ENCODE data around the gene TCF25.

The TCF25 gene

DNA sequence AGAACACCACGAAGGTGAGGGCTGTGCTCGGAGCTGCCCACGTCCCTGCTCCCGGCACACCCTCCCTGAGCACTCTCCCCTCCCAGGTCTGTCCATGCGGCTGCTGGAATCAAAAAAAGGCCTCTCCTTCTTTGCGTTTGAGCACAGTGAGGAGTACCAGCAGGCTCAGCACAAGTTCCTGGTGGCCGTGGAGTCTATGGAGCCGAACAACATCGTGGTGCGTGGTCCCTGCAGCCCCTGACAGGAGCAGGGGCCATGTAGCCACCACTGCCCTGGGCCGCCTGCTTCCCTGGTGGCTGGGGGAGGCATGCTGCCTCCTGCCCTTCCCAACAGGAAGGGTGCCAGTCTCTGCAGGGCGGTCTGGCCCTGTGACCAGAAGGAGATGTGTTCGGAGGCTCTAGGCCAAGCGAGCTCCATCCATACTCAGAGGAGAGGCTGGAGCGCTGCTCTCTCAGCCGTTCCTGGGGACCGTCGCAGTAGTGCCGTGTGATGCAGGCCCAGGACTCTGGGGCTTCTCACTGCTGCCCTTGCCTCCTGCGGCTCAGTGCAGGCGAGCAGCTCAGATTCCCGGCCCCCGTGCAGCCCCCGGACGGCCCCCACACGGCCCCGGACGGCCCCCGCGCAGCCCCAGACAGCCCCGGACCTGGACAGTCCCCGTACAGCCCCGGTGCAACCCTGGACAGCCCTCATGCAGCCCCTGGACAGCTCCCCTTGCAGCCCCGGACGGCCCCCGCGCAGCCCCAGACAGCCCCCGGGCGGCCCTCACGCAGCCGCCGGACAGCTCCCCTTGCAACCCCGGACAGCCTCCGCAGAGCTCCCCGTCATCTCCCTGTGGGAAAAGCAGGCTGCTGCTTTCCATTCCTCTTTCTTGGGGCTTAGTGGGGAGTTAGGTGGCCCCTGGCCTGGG is 20.5 kb downstream of the TCF25 start:
- Histone ChIP-seq H3K36me3 (ENCODE audit: control insufficient read depth in 5 of 5, insufficient read depth in 5 of 5, low read length in 5 of 5) (peaks cover 0 to 97% (median 83%) of the 10 kb centered on the region in 5 donors), H3K4me1 (ENCODE audit: control insufficient read depth in 5 of 5, insufficient read depth in 5 of 5, low read length in 5 of 5) (no peaks in the 10 kb centered on the region), H3K9ac (ENCODE audit: low read length in 5 of 5) (no peak overlapping the region), H3K4me3 (ENCODE audit: low read depth in 1 of 5, low read length in 5 of 5) (no peak overlapping the region), H3K27ac (ENCODE audit: low read depth, low read length) (no peak overlapping the region), H3K9me3 (ENCODE audit: control insufficient read depth in 5 of 5, low read length in 5 of 5) (no peaks in the 10 kb centered on the region), H3K27me3 (ENCODE audit: control insufficient read depth in 5 of 5, insufficient read depth in 4 of 5, low read length in 5 of 5) (no peaks in the 10 kb centered on the region)

DNA sequence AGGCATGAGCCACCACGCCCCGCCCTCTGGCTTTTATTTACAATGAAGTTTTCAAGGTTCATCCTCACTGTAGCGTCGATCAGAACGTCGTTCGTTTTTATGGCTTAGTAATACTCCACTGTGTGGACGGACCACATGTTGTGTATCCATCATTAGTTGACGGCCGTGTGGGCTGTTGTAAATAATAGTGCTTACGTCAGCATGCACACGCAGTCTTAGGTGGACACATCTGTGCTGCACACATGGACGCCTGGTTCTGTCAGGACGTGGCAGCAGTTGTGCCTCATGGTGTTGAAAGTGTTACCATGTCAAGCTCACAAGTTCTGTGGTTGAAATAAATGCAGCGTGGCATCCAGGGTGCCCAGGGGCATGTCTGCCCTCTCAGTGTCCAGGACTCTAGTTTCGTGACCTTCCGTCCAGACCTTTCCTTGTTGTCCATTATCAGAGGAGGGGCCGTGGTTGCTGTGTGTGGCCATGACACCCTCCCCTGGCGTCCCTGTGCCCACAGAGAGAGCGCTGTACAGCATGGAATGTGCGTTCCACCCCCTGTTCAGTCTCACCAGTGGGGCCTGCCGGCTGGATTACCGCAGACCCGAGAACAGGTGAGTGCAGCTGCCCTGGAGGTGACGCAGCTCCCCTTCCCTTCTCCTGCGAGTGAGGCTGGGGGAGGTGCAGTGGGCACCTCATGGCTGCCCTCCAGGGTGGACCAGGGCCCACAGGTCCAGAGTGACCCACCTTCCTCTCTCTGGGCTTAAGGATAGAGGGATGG is 22.3 kb downstream of the TCF25 start:
- no peak overlapping the region for H3K4me3 ChIP-seq (ENCODE audit: low read depth in 1 of 5, low read length in 5 of 5)
- H3K9me3 ChIP-seq (ENCODE audit: control insufficient read depth in 5 of 5, low read length in 5 of 5): no peaks in the 10 kb centered on the region
- H3K4me1 ChIP-seq (ENCODE audit: control insufficient read depth in 5 of 5, insufficient read depth in 5 of 5, low read length in 5 of 5): no peaks in the 10 kb centered on the region
- H3K27me3 ChIP-seq (ENCODE audit: control insufficient read depth in 5 of 5, insufficient read depth in 4 of 5, low read length in 5 of 5): no peaks in the 10 kb centered on the region
- peaks cover 0 to 99% (median 89%) of the 10 kb centered on the region in 5 donors for H3K36me3 ChIP-seq (ENCODE audit: control insufficient read depth in 5 of 5, insufficient read depth in 5 of 5, low read length in 5 of 5)
- no peak overlapping the region for H3K27ac ChIP-seq (ENCODE audit: low read depth, low read length)
- H3K9ac ChIP-seq (ENCODE audit: low read length in 5 of 5): no peak overlapping the region

DNA sequence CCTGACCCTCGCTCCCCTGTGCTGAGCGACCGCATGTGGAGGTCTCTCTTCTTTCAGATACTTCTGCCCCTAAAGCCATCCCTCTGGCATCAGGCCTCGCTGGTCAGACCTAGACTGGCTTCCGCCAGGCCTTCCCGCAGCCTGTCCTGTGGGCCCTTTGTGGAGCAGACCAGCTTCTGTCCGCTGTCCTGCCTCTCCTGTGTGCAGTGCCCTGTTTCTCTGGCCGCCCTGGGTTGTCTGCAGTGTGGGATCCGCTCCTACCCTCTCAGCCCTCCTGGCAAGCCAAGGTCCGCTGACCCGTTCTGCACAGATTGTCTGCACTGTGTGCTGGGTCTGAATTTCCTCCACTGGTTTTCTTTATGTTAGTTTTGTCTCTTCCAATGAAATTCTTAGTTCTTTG is 23.8 kb downstream of the TCF25 start:
- no peak overlapping the region for H3K9ac ChIP-seq (ENCODE audit: low read length in 5 of 5)
- H3K27me3 ChIP-seq (ENCODE audit: control insufficient read depth in 5 of 5, insufficient read depth in 4 of 5, low read length in 5 of 5): no peaks in the 10 kb centered on the region
- peaks cover 0 to 90% (median 79%) of the 10 kb centered on the region in 5 donors for H3K36me3 ChIP-seq (ENCODE audit: control insufficient read depth in 5 of 5, insufficient read depth in 5 of 5, low read length in 5 of 5)

DNA sequence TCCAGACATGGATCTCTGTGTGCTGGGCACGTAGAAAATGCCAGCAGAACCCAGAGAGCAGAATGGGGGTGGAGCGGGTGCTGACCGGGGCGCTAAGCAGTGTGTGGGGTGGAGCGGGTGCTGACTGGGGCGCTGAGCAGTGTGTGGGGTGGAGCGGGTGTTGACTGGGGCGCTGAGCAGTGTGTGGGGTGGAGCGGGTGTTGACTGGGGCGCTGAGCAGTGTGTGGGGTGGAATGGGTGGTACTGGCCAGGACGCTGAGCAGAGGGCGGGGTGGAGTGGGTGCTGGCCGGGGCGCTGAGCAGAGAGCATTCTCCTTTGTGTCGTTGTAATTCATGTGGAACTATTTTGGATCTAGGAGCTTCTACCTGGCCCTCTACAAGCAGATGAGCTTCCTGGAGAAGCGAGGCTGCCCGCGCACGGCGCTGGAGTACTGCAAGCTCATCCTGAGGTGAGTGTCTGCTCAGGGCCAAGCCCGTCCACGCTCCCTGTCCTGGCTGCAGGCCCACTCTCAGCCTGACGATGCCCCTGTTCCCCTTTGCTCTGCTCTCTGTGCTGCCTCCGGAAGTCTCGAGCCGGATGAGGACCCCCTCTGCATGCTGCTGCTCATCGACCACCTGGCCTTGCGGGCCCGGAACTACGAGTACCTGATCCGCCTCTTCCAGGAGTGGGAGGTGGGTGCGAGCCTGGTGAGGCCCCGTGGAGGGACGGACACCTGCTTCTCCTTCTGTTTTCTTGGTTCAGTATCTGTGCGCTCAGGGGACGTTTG is 25.0 kb downstream of the TCF25 start:
- Histone ChIP-seq H3K4me3 (ENCODE audit: low read depth in 1 of 5, low read length in 5 of 5) (no peak overlapping the region), H3K27me3 (ENCODE audit: control insufficient read depth in 5 of 5, insufficient read depth in 4 of 5, low read length in 5 of 5) (no peaks in the 10 kb centered on the region), H3K36me3 (ENCODE audit: control insufficient read depth in 5 of 5, insufficient read depth in 5 of 5, low read length in 5 of 5) (peaks cover 0 to 87% (median 75%) of the 10 kb centered on the region in 5 donors), H3K4me1 (ENCODE audit: control insufficient read depth in 5 of 5, insufficient read depth in 5 of 5, low read length in 5 of 5) (no peaks in the 10 kb centered on the region), H3K27ac (ENCODE audit: low read depth, low read length) (no peak overlapping the region), H3K9me3 (ENCODE audit: control insufficient read depth in 5 of 5, low read length in 5 of 5) (no peaks in the 10 kb centered on the region), H3K9ac (ENCODE audit: low read length in 5 of 5) (no peak overlapping the region)

More for the DNA sequence above, 23.8 kb downstream of the TCF25 start:
- H3K9me3 ChIP-seq (ENCODE audit: control insufficient read depth in 5 of 5, low read length in 5 of 5): no peaks in the 10 kb centered on the region
- no peak overlapping the region for H3K27ac ChIP-seq (ENCODE audit: low read depth, low read length)
- H3K4me3 ChIP-seq (ENCODE audit: low read depth in 1 of 5, low read length in 5 of 5): no peak overlapping the region
- no peaks in the 10 kb centered on the region for H3K4me1 ChIP-seq (ENCODE audit: control insufficient read depth in 5 of 5, insufficient read depth in 5 of 5, low read length in 5 of 5)

DNA sequence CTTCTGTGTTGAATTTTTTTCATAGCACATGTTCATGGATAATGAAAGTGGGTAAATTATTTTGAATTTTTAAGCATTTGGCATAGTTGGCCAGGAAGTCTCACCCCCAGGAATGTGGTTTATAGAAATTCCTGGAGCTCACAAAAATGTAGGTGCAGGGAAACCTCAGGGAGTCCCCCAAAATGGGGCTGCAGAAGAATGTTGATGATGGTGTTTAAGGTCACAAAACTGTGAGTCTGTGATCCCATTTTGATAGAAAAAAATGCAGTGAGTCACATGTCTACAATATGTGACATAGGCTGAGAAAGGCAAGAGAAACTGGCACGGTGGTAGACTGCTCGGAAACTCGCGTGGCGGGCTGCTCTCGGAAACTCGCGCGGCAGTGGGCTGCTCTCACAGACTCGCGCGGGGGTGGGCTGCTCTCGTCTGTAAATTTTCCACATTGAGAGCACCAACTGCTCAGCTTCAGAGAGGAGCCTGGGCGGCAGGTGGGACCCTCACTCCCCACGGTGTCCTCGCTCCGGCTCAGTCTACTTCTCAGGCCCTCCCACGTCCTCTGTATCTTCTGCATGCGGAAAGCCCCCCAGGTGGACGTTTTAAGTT is 26.6 kb downstream of the TCF25 start:
- H3K27ac ChIP-seq (ENCODE audit: low read depth, low read length): no peak overlapping the region
- no peaks in the 10 kb centered on the region for H3K27me3 ChIP-seq (ENCODE audit: control insufficient read depth in 5 of 5, insufficient read depth in 4 of 5, low read length in 5 of 5)
- no peak overlapping the region for H3K4me3 ChIP-seq (ENCODE audit: low read depth in 1 of 5, low read length in 5 of 5)
- no peaks in the 10 kb centered on the region for H3K4me1 ChIP-seq (ENCODE audit: control insufficient read depth in 5 of 5, insufficient read depth in 5 of 5, low read length in 5 of 5)
- peaks cover 0 to 87% (median 75%) of the 10 kb centered on the region in 5 donors for H3K36me3 ChIP-seq (ENCODE audit: control insufficient read depth in 5 of 5, insufficient read depth in 5 of 5, low read length in 5 of 5)
- no peaks in the 10 kb centered on the region for H3K9me3 ChIP-seq (ENCODE audit: control insufficient read depth in 5 of 5, low read length in 5 of 5)
- H3K9ac ChIP-seq (ENCODE audit: low read length in 5 of 5): no peak overlapping the region

DNA sequence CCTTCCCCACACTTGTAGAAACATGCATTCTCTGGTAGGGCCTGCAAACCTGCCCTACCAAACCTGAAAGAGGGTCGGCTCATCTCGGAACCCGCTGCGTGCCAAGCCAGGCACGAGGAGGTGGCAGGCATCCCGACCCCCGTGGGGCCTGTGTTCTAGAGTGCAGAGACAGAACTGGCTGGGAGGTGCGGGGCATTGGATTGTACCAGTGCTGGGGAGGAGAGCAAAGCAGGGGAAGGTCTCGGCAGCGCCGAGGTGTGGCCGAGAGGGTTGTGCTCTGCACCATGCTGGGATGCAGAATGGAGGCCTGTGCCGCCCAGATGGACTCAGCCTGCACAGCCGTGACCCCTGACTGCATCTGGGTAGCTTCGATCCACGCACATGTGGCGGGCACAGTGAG is 27.5 kb downstream of the TCF25 start:
- Histone ChIP-seq H3K9ac (ENCODE audit: low read length in 5 of 5) (no peak overlapping the region), H3K9me3 (ENCODE audit: control insufficient read depth in 5 of 5, low read length in 5 of 5) (no peaks in the 10 kb centered on the region), H3K36me3 (ENCODE audit: control insufficient read depth in 5 of 5, insufficient read depth in 5 of 5, low read length in 5 of 5) (peaks cover 0 to 87% (median 76%) of the 10 kb centered on the region in 5 donors), H3K4me1 (ENCODE audit: control insufficient read depth in 5 of 5, insufficient read depth in 5 of 5, low read length in 5 of 5) (no peaks in the 10 kb centered on the region), H3K4me3 (ENCODE audit: low read depth in 1 of 5, low read length in 5 of 5) (no peak overlapping the region), H3K27ac (ENCODE audit: low read depth, low read length) (no peak overlapping the region), H3K27me3 (ENCODE audit: control insufficient read depth in 5 of 5, insufficient read depth in 4 of 5, low read length in 5 of 5) (no peaks in the 10 kb centered on the region)

DNA sequence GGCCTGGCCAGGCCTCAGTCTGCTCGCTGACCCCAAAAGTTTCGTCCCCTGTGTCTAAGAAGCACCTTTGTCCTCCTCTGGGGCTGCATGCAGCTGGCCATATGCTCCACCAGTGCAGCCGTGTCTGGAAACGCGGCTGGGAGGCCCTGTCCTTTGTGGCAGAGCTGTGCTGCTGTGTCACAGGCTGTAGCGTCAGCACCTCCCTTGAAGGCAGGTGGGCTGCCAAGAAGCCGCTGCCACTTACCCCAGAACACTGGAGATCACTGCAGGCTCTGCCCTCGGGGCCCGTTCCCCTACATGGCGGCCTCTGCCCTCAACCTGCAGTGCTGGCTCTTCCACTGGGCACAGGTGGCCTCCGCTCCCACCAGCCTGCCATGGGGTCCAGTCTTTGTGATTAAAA is 29.6 kb downstream of the TCF25 start:
- H3K27ac ChIP-seq (ENCODE audit: low read depth, low read length): no peak overlapping the region
- no peak overlapping the region for H3K4me3 ChIP-seq (ENCODE audit: low read depth in 1 of 5, low read length in 5 of 5)
- peaks cover 0 to 85% (median 77%) of the 10 kb centered on the region in 5 donors for H3K36me3 ChIP-seq (ENCODE audit: control insufficient read depth in 5 of 5, insufficient read depth in 5 of 5, low read length in 5 of 5)
- no peaks in the 10 kb centered on the region for H3K4me1 ChIP-seq (ENCODE audit: control insufficient read depth in 5 of 5, insufficient read depth in 5 of 5, low read length in 5 of 5)
- no peaks in the 10 kb centered on the region for H3K9me3 ChIP-seq (ENCODE audit: control insufficient read depth in 5 of 5, low read length in 5 of 5)
- no peak overlapping the region for H3K9ac ChIP-seq (ENCODE audit: low read length in 5 of 5)
- H3K27me3 ChIP-seq (ENCODE audit: control insufficient read depth in 5 of 5, insufficient read depth in 4 of 5, low read length in 5 of 5): no peaks in the 10 kb centered on the region

DNA sequence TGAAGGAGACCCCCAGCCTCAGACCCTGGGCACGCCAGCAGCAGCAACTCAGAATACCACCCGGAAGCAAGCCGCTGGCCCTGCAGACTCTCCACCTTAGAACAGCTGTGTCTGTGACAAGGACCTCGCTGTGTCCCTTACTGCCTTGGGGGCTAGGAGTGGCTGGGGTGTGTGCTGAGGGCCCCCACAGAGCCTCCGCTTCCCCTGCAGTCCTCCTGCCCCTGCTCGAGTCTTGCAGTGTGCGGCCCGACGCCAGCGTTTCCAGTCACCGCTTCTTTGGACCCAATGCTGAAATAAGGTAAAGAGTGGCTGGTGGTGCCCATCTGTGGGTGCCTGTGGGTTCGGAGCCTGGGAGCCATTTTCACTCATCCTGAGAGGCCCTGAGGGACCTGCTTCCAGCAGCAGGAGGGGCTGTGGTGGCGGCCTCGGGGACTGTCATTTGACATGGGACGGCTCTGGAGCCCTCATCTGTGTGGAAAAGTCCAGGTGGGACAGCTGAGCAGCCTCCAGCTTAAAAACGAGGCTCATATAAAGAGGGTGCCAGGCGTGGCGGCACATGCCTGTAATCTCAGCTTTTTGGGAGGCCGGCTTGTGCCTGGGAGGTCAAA is 30.6 kb downstream of the TCF25 start:
- Histone ChIP-seq H3K27me3 (ENCODE audit: control insufficient read depth in 5 of 5, insufficient read depth in 4 of 5, low read length in 5 of 5) (no peaks in the 10 kb centered on the region), H3K9me3 (ENCODE audit: control insufficient read depth in 5 of 5, low read length in 5 of 5) (no peaks in the 10 kb centered on the region), H3K27ac (ENCODE audit: low read depth, low read length) (no peak overlapping the region), H3K4me1 (ENCODE audit: control insufficient read depth in 5 of 5, insufficient read depth in 5 of 5, low read length in 5 of 5) (no peaks in the 10 kb centered on the region), H3K9ac (ENCODE audit: low read length in 5 of 5) (no peak overlapping the region), H3K4me3 (ENCODE audit: low read depth in 1 of 5, low read length in 5 of 5) (no peak overlapping the region), H3K36me3 (ENCODE audit: control insufficient read depth in 5 of 5, insufficient read depth in 5 of 5, low read length in 5 of 5) (peaks cover 0 to 84% (median 75%) of the 10 kb centered on the region in 5 donors)

All from subcutaneous abdominal adipose tissue (tissue), 5 donors.